KOPT-K1 (cell line): ENCODE data around the gene FOXL1.
"Not testable (repeated sequence)": the region's sequence is repeated elsewhere in the genome, so short reads cannot be mapped to it uniquely, and the experiment has no call there.

ENCODE experiments used
- H3K27ac ChIP-seq: fragments of 200-600 bp; sonication (generic); 2 replicates; pipeline ENCODE4 v1.5.1; 2016; ENCODE audit warnings: antibody characterized with exemption, mild to moderate bottlenecking, low read depth, low read length; ENCODE audit not compliant: poor library complexity, severe bottlenecking
- H3K36me3 ChIP-seq: fragments of 200-600 bp; sonication (generic); 2 replicates; pipeline ENCODE4 v1.5.1; 2017; ENCODE audit warnings: antibody characterized with exemption, mild to moderate bottlenecking, low read length, moderate library complexity; ENCODE audit not compliant: insufficient read depth
- H3K9me3 ChIP-seq: fragments of 200-600 bp; sonication (generic); 2 replicates; pipeline ENCODE4 v1.5.1; 2017; ENCODE audit warnings: antibody characterized with exemption, low read length, mild to moderate bottlenecking; ENCODE audit not compliant: insufficient read depth, poor library complexity, severe bottlenecking

FOXL1 gene

DNA sequence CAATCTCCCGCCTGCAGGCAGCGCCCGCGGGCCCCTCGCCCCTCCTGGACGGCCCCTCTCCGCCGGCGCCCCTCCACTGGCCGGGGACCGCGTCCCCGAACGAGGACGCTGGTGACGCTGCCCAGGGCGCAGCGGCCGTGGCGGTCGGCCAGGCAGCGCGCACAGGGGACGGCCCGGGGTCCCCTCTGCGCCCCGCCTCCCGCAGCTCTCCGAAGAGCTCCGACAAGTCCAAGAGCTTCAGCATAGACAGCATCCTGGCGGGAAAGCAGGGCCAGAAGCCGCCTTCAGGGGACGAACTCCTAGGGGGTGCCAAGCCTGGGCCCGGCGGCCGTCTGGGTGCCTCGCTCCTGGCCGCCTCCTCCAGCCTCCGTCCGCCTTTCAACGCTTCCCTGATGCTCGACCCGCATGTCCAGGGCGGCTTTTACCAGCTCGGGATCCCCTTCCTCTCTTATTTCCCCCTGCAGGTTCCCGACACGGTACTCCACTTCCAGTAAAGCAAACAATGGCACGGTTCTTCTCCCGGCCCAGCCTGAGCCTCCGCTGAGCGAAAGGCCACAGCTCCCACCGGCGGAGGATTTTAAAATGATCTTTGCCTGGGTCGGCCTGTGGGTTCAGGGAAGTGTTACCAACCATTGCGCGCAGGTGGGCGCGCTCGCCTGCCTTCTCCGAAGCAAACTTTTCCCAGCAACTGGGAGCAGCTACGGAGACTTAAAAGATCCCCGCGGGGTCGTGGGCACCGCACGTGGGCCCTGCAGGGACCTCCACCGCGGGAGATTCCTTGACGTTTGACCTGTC, 1.1 kb downstream of the FOXL1 start:
- H3K36me3 ChIP-seq = no peaks in the 10 kb centered on the region
- no peak overlapping the region for H3K27ac ChIP-seq

DNA sequence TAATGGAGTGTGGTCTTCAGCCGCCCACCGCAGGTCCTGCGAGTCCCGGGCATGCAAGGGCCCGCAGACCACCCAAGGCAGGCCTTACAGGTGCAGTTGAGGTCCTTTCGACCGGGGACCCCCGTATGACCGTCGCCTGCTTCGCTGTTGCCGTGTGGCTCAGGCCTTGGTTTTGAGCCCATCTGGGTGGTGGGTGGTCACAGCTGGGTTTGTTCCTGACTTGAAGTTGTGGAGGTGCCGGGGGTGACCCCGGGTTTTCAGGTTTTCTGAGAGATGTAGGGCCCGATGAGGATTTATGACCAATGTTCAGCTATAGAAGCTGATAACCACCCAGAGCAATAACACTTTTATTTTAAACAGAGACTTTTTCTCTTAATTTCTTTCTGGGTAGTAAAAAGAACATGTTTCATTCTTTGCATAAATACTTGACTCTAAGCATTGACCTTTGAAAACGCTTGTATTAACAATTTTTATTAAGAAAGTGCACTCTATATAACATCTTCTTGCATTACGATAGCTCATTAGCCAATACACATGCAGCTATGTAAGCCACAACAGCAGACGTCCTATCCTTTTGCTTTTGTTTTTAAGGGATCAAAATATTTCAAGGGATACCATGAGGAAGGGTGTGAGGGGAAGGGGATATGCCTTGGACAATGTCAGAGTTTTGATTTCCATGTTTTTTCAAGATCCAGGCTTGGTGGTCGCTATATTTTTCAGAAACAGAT, 1.9 kb downstream of the FOXL1 start:
- Histone ChIP-seq H3K9me3 (no peaks in the 10 kb centered on the region), H3K27ac (no peak overlapping the region), H3K36me3 (no peaks in the 10 kb centered on the region)

More for the DNA sequence above, 1.1 kb downstream of the FOXL1 start:
- no peaks in the 10 kb centered on the region for H3K9me3 ChIP-seq

DNA sequence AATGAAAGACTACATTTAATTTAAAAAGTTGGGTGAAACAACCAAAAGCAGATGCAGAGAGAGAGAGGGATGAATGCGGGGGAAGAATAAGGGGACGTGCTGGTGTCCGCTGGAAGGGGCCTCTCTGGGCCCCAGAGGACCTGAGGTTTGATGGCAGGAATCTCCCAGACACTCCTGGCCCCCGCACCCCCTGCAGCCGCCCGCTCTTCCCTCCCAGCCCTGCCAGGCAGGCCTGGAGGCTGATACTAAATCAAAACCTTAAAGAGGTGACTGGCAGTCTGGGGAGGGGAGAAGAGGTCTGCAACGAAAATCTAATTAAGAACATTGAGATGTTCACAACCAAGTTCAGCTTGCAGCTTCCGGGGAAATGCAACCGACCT, 2.4 kb downstream of the FOXL1 start:
- Histone ChIP-seq H3K9me3 (no peaks in the 10 kb centered on the region), H3K36me3 (no peaks in the 10 kb centered on the region), H3K27ac (no peak overlapping the region)

DNA sequence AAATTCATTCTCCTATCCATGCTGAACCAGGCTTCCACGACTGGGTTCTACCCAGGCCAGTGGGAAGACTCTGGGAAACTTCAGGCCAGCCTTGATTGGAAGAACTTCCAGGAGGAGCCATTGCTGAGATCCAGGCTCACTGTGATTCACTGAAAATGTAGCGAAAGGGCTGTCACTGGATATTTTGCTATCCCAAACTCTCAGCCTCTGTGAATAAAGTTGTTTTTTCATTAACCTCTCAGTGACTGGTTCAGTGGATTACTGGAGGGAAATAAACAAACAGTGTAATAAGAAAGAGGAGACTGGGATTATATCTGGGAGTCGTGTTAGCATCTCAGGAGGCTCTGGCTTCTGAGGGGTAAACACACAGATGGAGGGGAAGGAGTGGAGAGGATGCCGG, 3.1 kb downstream of the FOXL1 start:
- H3K9me3 ChIP-seq = no peaks in the 10 kb centered on the region
- no peak overlapping the region for H3K27ac ChIP-seq
- no peaks in the 10 kb centered on the region for H3K36me3 ChIP-seq

DNA sequence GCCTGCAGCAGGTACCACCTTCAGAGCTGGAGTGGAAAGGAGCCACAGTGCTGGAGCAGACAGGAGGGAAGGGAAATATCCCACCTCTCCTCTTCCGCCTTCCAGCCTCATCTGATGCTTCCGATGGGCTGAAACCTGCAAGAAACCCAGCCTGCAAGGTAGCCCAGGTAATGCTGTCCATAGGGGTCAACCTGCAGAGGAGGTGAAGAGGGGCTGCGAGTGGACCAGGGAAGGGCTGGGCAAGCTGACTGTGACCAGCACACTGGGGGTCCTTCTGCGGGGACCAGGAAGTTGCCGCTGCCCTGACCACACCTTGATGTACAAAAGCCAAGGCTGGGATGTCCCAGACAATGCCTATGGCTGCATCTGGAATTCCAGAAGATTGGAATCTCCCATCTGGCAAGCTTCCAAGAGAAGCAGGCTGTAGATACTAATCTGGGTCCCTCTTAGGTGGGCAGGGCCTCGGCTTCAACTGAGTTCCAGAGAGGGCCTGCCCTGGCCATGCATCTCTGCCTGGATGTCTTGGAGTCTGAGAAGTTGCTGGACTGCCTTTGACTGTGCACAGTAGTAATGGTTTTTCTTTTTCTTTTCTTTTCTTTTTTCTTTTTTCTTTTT, 5.8 kb downstream of the FOXL1 start:
- Histone ChIP-seq H3K36me3 (no peaks in the 10 kb centered on the region), H3K27ac (no peak overlapping the region), H3K9me3 (no peaks in the 10 kb centered on the region)

DNA sequence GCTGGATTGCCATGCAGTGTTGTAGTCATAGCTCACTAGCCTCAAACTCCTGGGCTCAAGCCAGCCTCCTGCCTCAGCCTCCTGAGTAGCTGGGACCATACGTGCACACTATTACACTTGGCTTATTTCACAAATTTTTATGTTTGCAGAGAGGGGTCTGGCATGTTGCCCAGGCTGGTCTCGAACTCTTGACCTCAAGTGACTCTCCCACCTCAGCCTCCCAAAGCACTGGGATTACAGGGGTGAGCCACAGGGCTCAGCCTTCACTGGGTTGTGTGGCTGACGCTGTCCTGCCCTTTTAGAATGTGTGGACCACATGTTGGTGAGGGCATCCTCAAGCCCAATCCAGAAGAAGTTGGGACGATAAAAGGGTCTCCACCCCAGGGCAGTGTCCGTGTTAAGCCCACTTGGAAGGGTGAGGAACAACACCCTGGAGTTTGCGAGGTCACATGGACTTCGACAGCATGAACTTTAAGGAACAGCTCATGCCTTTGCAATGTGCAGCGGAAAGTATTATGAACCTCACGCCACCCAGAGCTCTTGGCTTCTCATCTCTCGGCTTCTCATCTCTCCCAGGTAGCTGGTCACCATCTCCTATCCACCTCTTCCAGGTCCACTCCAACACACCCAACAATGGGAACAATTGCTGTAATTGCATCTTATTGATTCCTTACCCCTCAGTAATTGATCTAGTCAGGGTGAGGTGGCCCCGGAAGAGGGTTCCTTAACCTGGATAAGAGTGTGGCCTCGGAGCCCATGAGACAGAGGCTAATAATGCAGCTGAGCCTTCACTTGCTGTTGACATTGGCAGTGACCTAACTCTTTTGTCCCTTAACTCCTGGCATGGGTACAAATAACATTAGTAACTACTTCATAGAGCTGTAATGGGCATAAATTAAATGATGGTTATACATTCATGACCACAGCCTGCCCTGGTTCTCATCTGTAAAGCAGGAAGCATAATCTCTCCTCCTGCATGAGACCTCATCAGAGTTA, 6.7 kb downstream of the FOXL1 start:
- H3K36me3 ChIP-seq = no peaks in the 10 kb centered on the region
- H3K27ac ChIP-seq = no peak overlapping the region
- no peaks in the 10 kb centered on the region for H3K9me3 ChIP-seq

DNA sequence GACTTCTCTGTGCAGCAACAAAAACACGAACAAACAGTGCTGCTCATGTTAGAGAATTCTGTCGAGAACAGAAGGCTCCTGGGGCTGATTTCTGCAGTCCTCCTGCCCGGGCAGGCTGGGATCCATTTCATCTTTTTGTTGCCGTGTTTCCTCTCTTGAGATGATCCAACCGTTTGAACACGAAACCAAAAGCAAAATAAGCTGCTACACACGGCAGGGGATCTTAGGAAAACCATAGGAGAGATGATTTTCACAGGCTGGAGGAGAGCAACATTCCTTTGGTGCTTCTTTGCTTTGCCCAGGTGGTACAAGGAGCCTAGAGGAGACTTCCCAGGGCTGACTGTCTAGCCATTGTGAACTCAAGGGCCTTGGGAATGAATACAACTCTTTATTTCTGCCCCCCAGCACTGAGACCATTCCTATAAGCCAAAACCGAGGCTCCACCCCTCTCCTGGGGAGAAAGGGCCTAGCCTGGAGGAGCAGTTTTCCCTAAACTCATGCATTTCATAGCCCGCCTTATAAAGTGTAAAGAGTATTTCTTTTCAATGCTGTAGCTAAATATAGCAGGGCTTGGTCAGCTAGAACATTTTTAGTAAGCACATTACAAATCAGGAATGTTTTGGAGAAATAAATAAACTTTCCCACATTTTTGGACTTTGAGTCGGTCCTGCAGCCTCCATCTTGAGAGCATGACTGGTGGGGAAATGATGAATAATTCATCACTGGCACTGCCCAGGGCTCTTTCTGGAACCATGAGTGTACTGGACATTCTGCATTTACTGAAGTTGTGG, 7.7 kb downstream of the FOXL1 start:
- no peaks in the 10 kb centered on the region for H3K9me3 ChIP-seq
- H3K27ac ChIP-seq = no peak overlapping the region
- H3K36me3 ChIP-seq = no peaks in the 10 kb centered on the region

DNA sequence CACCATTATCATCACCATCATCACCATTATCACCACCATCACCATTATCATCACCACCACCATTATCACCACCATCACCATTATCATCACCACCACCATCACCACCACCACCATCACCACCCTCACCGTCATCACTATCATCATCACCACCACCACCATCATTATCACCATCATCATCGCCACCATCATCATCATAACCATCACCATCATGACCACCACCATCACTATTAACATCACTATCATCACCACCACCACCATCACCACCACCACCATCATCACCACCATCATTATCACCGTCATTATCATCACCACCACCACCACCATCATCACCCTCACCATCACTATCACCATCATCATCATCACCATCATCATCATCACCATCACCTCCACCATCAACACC, 9.1 kb downstream of the FOXL1 start:
- Histone ChIP-seq H3K9me3 (no peaks in the 10 kb centered on the region), H3K27ac (no peak overlapping the region), H3K36me3 (no peaks in the 10 kb centered on the region)

DNA sequence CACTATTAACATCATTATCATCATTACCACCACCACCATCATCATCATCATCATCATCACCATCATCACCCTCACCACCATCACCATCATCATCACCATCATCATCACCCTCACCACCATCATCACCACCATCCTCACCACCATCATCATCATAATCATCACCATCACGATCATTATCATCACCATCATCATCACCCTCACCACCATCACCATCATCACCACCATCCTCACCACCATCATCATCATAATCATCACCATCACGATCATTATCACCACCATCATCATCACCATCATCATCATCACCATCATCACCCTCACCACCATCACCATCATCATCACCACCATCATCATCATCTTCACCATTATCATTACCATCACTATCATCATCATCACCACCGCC, 9.6 kb downstream of the FOXL1 start:
- H3K36me3 ChIP-seq, H3K27ac ChIP-seq, H3K9me3 ChIP-seq: not testable (repeated sequence)

DNA sequence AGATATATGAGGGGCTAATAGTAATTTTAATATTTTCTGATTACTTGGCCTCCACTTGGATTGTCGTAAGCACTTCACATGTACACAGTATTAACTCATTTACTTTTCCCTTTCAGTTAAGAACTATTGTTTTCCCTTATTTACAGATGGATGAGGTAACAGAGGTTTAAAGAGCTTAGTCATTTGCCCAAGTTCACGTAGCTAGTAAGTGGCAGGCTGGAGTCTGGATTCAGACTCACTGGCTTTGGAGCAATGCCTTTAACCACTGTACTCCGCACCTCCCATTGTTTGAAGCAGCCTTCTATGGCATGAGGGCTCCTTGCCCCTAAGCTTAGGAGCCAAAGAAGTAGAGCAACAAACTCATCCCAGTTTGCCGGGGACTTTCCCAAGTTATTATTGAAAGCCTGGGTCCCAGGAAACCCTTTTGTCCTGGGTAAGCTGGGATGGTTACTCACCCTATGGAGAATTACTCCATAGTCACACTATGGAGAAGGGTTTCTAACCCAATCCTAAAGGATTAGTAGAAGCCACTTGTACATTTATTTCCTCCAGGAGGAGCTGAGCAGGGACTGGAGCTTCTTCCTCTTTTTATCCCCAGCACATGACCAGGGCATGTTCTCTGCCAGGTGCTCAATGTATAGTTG, 12.3 kb downstream of the FOXL1 start:
- no peaks in the 10 kb centered on the region for H3K36me3 ChIP-seq
- H3K9me3 ChIP-seq = no peaks in the 10 kb centered on the region
- H3K27ac ChIP-seq = no peak overlapping the region

DNA sequence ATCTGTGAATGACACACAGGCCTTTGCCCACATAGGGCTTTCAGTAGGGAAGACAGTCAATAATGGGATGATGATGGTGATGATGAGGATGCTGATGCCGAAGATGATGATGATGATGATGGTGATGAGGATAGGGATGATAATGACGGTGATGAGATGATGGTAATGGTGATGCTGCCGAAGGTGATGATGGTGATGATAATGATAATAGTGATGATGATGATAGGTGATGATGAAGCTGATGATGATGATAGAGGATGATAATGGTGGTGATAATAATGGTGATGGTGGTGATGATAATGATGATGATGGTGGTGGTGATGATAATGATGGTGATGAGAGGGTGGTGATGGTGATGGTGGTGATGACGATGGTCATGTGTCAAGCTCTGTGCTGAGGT, 12.9 kb downstream of the FOXL1 start:
- Histone ChIP-seq H3K27ac (no peak overlapping the region), H3K9me3 (no peaks in the 10 kb centered on the region), H3K36me3 (no peaks in the 10 kb centered on the region)

DNA sequence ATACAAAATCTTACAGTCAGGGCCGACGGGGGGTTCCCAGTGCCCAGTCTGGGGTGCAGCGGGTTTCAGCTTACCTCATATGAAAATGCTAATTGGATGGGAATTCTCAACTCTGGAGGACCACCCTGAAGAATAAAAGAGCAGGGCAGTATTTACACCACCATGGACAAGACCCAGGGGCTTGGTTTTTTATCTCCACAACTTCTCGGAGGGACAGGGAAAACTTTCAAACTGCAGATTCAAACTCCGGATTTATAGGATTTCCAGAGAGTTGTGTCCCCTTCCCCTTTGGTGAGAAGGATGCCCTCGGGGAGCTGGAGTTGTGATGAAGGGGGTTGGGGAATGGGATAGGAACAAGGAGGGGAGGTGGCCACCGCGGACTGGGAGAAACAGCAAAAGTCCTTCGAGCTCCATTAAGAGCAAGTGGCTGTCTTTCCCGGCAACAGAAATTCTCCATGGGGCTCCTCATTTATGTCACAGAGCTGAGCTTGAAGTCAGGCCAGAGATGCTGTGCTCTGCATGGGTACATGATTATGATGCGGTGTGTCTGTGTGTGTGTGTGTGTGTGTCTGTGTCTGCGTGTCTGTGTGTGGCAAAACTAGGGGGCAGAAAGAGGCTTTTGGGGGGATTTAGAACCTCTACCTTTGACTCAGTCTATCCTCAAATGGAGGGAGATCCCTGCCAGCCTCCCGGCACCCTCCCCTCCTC, 15.7 kb downstream of the FOXL1 start:
- Histone ChIP-seq H3K27ac (no peak overlapping the region), H3K36me3 (no peaks in the 10 kb centered on the region), H3K9me3 (no peaks in the 10 kb centered on the region)

DNA sequence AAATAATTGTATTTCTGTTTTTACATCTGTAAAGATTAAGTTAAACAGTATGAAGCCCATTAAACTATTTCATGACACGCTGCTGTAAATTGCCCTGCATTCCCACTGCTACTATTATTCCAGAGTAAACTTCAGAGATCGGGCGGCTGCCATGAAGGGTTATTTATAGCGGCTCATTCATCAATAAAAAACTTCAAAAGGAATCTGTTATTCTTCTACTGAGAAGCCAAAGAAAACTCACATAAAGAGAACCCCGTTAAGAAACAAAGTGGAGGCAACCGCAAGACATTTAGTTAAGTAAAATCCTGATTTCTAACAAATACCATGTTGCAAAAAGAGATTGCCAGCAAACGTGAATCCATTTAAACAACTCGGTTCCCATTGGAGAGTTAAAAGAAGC, 16.4 kb downstream of the FOXL1 start:
- Histone ChIP-seq H3K9me3 (no peaks in the 10 kb centered on the region), H3K36me3 (no peaks in the 10 kb centered on the region), H3K27ac (no peak overlapping the region)
